CD4-positive, alpha-beta T cell treated with Interleukin-17A for 1 hour (primary cell): ENCODE results near the gene THRB.

Experiments
- DNase-seq: peaks from one replicate; pipeline ENCODE4 v3.0.0-alpha.2; 2020

Gene THRB

DNA sequence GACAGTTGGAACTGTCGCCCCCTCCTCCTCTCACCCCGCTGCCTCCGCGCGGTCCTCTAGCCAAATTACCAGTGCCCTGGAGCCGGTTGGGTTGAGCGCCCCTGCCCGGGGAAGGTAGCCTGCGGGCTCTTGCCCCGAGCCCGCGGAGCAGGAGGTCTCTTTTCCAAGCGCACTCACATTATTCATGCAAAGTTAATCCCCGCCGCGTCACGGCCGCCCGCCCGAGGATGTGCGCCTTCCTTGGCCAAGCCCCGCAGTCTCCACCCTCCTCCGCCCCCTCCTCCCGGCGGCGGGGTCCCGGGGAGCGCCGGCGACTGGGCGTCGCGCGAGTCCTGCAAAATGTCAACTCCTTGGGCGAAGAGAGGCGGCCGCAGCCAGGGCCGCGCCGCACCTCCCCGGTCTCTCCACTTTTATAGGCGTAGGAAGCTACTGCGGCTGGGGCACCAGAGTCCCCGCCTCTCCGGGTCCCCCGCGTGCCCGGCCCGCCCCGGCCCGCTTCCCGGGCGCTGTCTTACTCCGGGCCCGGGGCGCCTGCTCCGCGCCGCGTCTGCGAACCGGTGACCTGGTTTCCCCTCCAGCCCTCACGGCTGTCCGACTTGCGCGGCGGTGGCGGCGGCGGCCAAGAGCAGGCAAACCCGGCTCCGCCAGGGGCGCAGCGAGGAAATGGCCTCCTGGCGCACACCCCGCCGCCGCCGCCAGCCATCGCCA, at the start of gene THRB:
Gene THRB (minus strand): TSS at position 233 of the 708 bp plus-strand sequence.
- no peak for DNase-seq

GRCh38 chr3:24541935-24542334, 47.3 kb upstream of the THRB start:
- no peak for DNase-seq

GRCh38 chr3:24540821-24541220, 46.2 kb upstream of the THRB start:
- DNase-seq: no peak

DNA sequence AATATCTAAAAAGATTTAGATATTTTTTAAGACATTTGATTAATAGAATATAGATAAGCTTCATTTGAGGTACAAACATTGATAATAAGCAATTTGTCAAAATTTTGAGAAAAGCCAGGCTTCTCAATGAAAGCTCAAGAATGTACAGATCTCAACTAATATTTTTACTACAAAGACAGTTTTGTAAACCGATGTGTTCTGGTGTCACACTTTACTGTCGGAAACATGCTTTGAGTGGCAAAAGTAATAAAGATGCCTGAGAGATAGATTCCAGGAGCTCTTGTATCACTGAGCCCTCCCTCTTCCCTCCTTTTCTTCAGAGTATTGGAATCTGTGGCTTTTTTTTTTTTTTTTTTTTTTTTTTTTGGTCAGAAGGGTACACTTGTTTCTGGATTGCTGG, 45.0 kb upstream of the THRB start:
- no peak for DNase-seq

- DNase-seq: no peak
Measured at GRCh38 chr3:24538891-24539290, 44.2 kb upstream of the THRB start.

DNA sequence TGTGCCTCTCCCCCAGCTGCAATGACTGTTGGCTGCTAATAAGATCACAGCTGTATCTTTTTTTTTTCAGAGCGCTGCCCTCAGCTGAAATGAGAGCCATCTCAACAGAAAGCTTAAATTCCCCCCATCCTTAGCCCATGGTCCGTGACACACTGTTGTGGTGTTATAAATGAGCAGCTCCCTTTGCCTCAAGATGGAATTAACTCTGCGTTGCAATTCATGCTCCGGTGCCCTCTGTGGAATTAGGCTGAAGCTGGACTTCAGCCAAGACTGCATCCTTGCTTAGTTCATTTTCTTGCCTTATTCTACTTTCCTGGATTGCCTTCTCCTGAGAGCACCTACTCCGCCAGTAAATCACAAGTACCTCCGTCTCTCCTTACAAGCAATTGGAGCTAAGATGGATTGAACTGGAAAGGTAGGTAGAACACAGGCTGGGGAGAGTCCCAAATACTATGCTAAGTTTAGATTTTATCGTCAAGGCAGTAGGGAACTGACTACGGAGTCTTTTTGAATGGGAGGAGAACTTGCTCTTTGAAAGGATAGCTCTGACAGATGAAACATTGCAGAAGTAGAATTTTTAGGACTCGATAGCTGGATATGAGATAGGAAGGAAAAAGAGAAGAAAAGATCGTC, 39.0 kb upstream of the THRB start:
- no peak for DNase-seq

DNA sequence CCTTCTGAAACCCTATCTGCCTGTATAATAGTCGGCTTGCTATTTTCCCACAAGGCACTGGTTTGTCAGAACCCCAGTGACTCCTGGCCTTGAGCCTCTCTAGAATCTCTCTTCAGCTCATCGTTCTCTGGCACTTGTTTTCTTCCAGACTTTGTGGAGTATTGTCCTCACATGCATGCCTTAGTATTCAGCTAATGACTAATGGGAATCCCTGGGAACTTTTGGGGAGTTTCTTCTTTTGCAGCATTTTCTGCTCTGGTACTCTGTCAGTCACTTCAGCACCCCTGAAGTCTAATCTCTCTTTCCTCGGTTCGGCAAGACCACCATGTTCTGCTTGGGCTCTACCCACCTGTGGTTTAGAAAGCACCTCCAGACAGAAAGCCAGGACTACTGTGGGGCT, 35.8 kb upstream of the THRB start:
- DNase-seq: no peak

DNA sequence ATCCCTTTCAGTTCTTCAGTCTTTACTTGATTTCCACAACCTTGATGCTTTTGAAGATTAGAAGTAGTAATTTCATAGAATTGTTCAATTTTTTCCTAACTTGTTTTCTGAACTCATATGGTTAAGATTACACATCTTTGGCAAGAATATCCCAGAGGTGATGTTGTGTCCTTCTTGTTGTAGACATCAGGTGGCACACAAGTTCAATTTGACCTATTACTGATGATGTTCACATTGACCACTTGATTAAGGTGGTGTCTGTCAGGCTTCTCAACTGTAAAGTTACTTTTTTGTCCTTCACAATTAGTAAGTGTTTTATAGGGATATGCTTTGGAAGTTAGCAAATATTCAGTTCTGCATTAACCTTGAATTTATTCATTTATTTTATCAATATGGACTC, 34.6 kb upstream of the THRB start:
- no peak for DNase-seq

- no peak for DNase-seq
Measured at GRCh38 chr3:24526640-24527212, 32.1 kb upstream of the THRB start.

GRCh38 chr3:24525557-24525956, 30.9 kb upstream of the THRB start:
- no peak for DNase-seq

DNA sequence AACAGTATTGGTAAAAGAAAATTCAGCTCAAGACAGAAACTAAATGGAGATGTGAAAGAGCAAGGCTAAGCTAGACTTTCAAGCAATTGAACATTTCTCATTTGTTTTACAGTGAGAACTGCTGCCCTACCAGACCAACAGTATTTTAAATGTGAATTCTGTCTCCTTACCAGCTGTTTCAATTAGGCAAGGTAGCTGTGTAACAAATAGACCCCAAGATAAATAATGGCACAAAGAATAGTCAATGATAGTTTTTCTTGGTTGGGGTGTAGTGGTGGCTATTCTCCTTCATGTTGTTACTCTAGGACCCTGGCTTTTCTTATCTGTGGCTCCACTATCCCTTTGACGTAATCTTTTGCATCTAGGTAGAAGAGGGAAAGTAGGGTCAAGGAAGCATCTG, 30.4 kb upstream of the THRB start:
- DNase-seq: no peak

DNA sequence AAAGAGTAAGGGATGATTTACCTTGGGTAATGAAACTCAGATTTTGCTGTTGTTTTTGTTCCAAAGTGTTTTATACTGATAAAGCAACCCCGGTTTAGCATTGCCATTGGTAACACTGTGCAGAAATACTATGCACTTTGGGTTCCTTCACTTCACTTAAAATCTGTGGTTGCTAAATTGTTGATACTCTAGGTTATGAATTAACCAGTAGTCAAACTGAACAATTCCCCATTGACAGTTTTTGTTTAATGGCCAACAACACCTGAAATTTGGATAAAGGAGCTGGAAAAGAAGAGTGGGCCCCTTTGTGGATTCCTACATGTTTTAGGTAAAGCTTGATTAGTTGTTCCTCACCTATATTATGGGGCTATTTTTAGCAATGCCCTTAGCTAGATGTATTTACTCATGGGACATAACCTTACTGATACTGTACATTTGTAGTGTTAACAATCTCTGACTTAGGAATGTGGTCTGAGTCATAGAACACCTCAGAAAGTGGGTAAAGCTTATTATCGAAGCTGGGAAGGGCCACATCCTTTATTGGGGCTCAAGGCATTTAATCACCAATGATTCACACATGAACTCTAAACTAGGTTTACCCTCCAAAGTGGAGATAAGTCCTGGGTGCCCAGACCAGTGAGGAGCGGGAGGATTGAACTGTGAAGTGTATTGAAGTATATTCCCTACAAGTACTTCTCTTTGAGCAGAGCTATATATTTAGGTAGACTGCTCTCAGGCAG, 29.5 kb upstream of the THRB start:
- DNase-seq: no peak

GRCh38 chr3:24523215-24523614, 28.6 kb upstream of the THRB start:
- DNase-seq: no peak

- DNase-seq: no peak
Measured at GRCh38 chr3:24522146-24522579, 27.5 kb upstream of the THRB start.

GRCh38 chr3:24521420-24522145, 26.9 kb upstream of the THRB start:
- DNase-seq: no peak

- DNase-seq: no peak
Measured at GRCh38 chr3:24520976-24521419, 26.3 kb upstream of the THRB start.

GRCh38 chr3:24520101-24520495, 25.4 kb upstream of the THRB start:
- DNase-seq: no peak

GRCh38 chr3:24519368-24520100, 24.9 kb upstream of the THRB start:
- no peak for DNase-seq

DNA sequence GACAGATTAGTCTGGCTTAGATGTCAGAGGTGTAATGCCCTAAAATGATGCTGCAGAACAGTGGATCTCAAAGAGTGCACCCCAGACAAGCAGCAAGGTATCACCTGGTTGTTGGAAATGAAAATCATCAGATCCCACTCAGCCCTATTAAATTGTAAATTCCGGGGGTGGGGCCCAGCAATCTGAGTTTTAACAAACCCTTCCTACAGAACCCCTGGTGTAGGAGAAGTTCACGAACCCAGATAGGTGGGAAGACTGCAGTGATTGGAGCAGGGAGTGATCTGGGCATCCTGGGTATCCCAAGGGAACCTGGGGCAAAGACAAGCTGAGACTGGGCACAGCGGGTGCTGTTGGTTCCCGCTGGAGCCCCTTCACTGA, 24.3 kb upstream of the THRB start:
- no peak for DNase-seq

GRCh38 chr3:24514119-24514518, 19.5 kb upstream of the THRB start:
- no peak for DNase-seq

DNA sequence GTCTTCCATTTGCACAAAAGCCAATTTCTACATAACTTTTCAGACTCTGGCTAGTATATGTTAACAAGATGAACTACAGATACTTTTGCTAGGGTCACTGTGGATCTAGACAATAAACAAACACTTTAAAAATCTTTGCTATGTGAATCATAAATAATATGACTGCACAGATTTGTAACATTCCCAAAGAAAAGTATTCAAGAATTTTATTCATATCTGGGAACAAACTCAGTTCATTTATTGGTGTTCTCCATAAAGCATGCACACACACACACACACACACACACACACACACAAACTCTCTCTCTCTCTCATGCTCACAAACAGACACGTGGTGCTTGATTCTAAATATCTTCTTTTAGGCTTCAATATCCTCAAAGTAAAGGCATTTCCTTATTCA, 18.8 kb upstream of the THRB start:
- no peak for DNase-seq

GRCh38 chr3:24512564-24513197, 18.0 kb upstream of the THRB start:
- DNase-seq: no peak
